GM19025 (cell line): ENCODE results near the gene SENP2.
"Not testable (repeated sequence)": the region's sequence is repeated elsewhere in the genome, so short reads cannot be mapped to it uniquely, and the experiment has no call there.

ENCODE experiments used
- ATAC-seq: cut with Tn5 transposase; IDR thresholded peaks from one replicate; pipeline ENCODE4 v1.9.1; 2021; ENCODE audit warnings: mild to moderate bottlenecking, low read depth, moderate library complexity; ENCODE audit not compliant: unreplicated experiment

SENP2 gene

GRCh38 chr3:185646382-185647133, 60.5 kb downstream of the SENP2 start:
- no peak for ATAC-seq

GRCh38 chr3:185647134-185647879, 61.2 kb downstream of the SENP2 start:
- no peak for ATAC-seq

- ATAC-seq = no peak
Observed at GRCh38 chr3:185647880-185648210, 61.8 kb downstream of the SENP2 start.

GRCh38 chr3:185648396-185648795, 62.3 kb downstream of the SENP2 start:
- no peak for ATAC-seq

GRCh38 chr3:185649414-185649813, 63.3 kb downstream of the SENP2 start:
- ATAC-seq = no peak

GRCh38 chr3:185651971-185652370, 65.9 kb downstream of the SENP2 start:
- no peak for ATAC-seq

- no peak for ATAC-seq
Observed at GRCh38 chr3:185653949-185654757, 68.1 kb downstream of the SENP2 start.

- no peak for ATAC-seq
Observed at GRCh38 chr3:185654758-185655145, 68.7 kb downstream of the SENP2 start.

GRCh38 chr3:185655426-185656320, 69.6 kb downstream of the SENP2 start:
- no peak for ATAC-seq

GRCh38 chr3:185656321-185656840, 70.3 kb downstream of the SENP2 start:
- no peak for ATAC-seq

- ATAC-seq = no peak
Observed at GRCh38 chr3:185657211-185657610, 71.1 kb downstream of the SENP2 start.

- ATAC-seq = no peak
Observed at GRCh38 chr3:185657691-185658503, 71.8 kb downstream of the SENP2 start.

GRCh38 chr3:185658504-185658912, 72.4 kb downstream of the SENP2 start:
- no peak for ATAC-seq

- ATAC-seq = no peak
Observed at GRCh38 chr3:185658943-185659342, 72.8 kb downstream of the SENP2 start.

- ATAC-seq = no peak
Observed at GRCh38 chr3:185659942-185660921, 74.1 kb downstream of the SENP2 start.

GRCh38 chr3:185661296-185661695, 75.2 kb downstream of the SENP2 start:
- ATAC-seq = not testable (repeated sequence)

GRCh38 chr3:185661772-185662171, 75.7 kb downstream of the SENP2 start:
- ATAC-seq = no peak

GRCh38 chr3:185663929-185664328, 77.8 kb downstream of the SENP2 start:
- no peak for ATAC-seq
